Smooth muscle cell (in vitro differentiated cells): ENCODE results near the gene MAN2C1. TPM values are rescaled to one million over a fixed set of nuclear protein-coding genes. Genes with fewer than 3 reads are reported as not detected.

Experiments
- DNase-seq: peaks from one replicate; lab custom pipeline; 2025; ENCODE audit not compliant: unreplicated experiment; lab: John Stamatoyannopoulos, UW
- H2AFZ ChIP-seq: fragments of 200-600 bp; sonication (generic); 2 replicates; pipeline ENCODE4 v1.6.0; 2016; ENCODE audit warnings: antibody characterized with exemption, low read depth, mild to moderate bottlenecking
- H3F3A ChIP-seq: fragments of 200-600 bp; sonication (generic); 2 replicates; pipeline ENCODE4 v1.6.0; 2017; ENCODE audit warnings: antibody characterized with exemption, low read depth
- H3K27ac ChIP-seq: fragments of 200-600 bp; sonication (generic); 2 replicates; pipeline ENCODE4 v1.5.1; 2016; ENCODE audit warnings: low read depth, mild to moderate bottlenecking
- H3K27me3 ChIP-seq: fragments of 200-600 bp; sonication (generic); 2 replicates; pipeline ENCODE4 v1.6.1; 2016; ENCODE audit warnings: low read depth, mild to moderate bottlenecking
- H3K36me3 ChIP-seq: fragments of 200-600 bp; sonication (generic); 2 replicates; pipeline ENCODE4 v1.5.1; 2016; ENCODE audit warnings: low read depth
- H3K4me1 ChIP-seq: fragments of 200-600 bp; sonication (generic); 2 replicates; pipeline ENCODE4 v1.5.1; 2016; ENCODE audit warnings: low read depth
- H3K4me2 ChIP-seq: fragments of 200-600 bp; sonication (generic); 2 replicates; pipeline ENCODE4 v1.6.0; 2016; ENCODE audit warnings: mild to moderate bottlenecking
- H3K4me3 ChIP-seq: fragments of 200-600 bp; sonication (generic); 2 replicates; pipeline ENCODE4 v1.5.1; 2016; ENCODE audit warnings: mild to moderate bottlenecking
- H3K79me2 ChIP-seq: fragments of 200-600 bp; sonication (generic); 2 replicates; pipeline ENCODE4 v1.6.0; 2016; ENCODE audit warnings: low read depth, mild to moderate bottlenecking
- H3K9ac ChIP-seq: fragments of 200-600 bp; sonication (generic); 2 replicates; pipeline ENCODE4 v1.6.0; 2016; ENCODE audit warnings: low read depth
- H3K9me3 ChIP-seq: fragments of 200-600 bp; sonication (generic); replicated peaks from 2 replicates; pipeline ENCODE4 v1.5.1; 2016; ENCODE audit warnings: low read depth
- H4K20me1 ChIP-seq: fragments of 200-600 bp; sonication (generic); 2 replicates; pipeline ENCODE4 v1.6.0; 2016; ENCODE audit warnings: low read depth
- WGBS: methylation state at CpG from one replicate; pipeline ENCODE4 v1.1.7; 2016; ENCODE audit warnings: low lambda C conversion rate; 5-methylcytosine and 5-hydroxymethylcytosine counted together
- polyA plus RNA-seq: library from polyadenylated mRNA; unstranded; fragments of >200 nt; fragmentation: Nextera tagmentation; extraction: Ambion mirVana; gene quantifications from 2 replicates; pipeline ENCODE4 v1.2.1, GENCODE V29; 2016
- total RNA-seq: library from RNA; depleted of rRNA; stranded (reverse); fragments of >200 nt; gene quantifications from 2 replicates; pipeline ENCODE4 v1.2.3, GENCODE V29; 2014
- TF ChIP-seq, protein P1 (sequence below): fragments of 200-600 bp; sonication (generic); IDR thresholded peaks from 2 replicates; pipeline ENCODE4 v1.5.1; 2017; ENCODE audit warnings: borderline replicate concordance, mild to moderate bottlenecking, antibody characterized with exemption; ENCODE audit not compliant: insufficient read depth, poor library complexity, severe bottlenecking

The MAN2C1 gene
- total and polyA plus RNA-seq, 2 experiments from 2014 or later: 64.5 to 70.7 TPM

DNA sequence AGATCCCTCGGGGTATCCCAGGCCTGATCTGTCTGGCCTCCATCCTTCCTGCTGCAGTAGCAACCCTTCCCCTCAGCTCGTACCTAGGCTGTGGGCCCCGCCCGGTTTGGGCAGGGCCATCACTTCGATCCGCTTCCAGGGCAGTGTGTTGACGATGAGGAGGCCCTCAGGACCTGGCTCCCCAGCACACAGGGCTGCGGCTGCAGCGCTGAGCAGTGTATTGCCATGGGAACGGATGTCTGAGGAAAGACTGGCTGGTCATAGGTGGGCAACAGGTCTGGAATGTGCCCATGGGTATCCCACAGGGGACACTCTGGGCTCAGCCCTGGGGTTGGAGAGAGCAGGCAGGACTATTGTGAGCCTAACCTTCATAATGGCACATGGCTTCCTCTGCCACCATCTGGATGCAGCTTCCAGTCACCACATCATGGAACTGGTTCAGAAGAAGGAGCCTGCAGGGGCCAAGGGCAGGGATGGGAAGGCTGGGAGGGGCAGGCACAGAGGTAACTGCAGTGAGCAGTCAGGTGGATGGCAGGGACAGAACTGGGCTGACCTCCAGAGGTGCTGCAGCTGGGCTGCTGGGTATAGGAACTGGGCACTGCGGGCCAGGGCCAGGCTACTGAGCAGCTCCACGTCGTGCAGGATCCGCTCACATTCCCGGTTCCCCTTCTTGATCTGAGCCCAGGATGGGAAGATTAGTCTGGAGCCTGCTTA is 8.7 kb downstream of the MAN2C1 start:
- no peaks in the 10 kb centered on the region for H3K36me3 ChIP-seq
- H3K4me3 ChIP-seq: no peak overlapping the region
- no peaks in the 10 kb centered on the region for H4K20me1 ChIP-seq
- H3K4me1 ChIP-seq: no peaks in the 10 kb centered on the region
- H3F3A ChIP-seq: no peaks in the 10 kb centered on the region
- H2AFZ ChIP-seq: no peak overlapping the region
- H3K27me3 ChIP-seq: no peaks in the 10 kb centered on the region
- H3K9ac ChIP-seq: no peak overlapping the region
- no peak overlapping the region for H3K4me2 ChIP-seq
- no peak overlapping the region for H3K27ac ChIP-seq
- H3K9me3 ChIP-seq: no peaks in the 10 kb centered on the region
- 97% methylated on average over 15 of the region's 15 CpGs for WGBS
- TF ChIP-seq, protein P1, sequence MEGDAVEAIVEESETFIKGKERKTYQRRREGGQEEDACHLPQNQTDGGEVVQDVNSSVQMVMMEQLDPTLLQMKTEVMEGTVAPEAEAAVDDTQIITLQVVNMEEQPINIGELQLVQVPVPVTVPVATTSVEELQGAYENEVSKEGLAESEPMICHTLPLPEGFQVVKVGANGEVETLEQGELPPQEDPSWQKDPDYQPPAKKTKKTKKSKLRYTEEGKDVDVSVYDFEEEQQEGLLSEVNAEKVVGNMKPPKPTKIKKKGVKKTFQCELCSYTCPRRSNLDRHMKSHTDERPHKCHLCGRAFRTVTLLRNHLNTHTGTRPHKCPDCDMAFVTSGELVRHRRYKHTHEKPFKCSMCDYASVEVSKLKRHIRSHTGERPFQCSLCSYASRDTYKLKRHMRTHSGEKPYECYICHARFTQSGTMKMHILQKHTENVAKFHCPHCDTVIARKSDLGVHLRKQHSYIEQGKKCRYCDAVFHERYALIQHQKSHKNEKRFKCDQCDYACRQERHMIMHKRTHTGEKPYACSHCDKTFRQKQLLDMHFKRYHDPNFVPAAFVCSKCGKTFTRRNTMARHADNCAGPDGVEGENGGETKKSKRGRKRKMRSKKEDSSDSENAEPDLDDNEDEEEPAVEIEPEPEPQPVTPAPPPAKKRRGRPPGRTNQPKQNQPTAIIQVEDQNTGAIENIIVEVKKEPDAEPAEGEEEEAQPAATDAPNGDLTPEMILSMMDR: no peak
- no peak for DNase-seq
- H3K79me2 ChIP-seq: no peaks in the 10 kb centered on the region

GRCh38 chr15:75358771-75359536 is 9.5 kb downstream of the MAN2C1 start:
- 97% methylated on average over 9 of the region's 10 CpGs for WGBS
- H3K9ac ChIP-seq: no peak overlapping the region
- no peaks in the 10 kb centered on the region for H3K4me1 ChIP-seq
- no peak overlapping the region for H2AFZ ChIP-seq
- H3K27me3 ChIP-seq: no peaks in the 10 kb centered on the region
- no peaks in the 10 kb centered on the region for H3K79me2 ChIP-seq
- no peak overlapping the region for H3K27ac ChIP-seq
- TF ChIP-seq, protein P1: no peak
- no peaks in the 10 kb centered on the region for H4K20me1 ChIP-seq
- H3F3A ChIP-seq: no peaks in the 10 kb centered on the region
- H3K4me3 ChIP-seq: no peak overlapping the region
- no peak overlapping the region for H3K4me2 ChIP-seq
- DNase-seq: no peak
- H3K36me3 ChIP-seq: no peaks in the 10 kb centered on the region
- no peaks in the 10 kb centered on the region for H3K9me3 ChIP-seq

DNA sequence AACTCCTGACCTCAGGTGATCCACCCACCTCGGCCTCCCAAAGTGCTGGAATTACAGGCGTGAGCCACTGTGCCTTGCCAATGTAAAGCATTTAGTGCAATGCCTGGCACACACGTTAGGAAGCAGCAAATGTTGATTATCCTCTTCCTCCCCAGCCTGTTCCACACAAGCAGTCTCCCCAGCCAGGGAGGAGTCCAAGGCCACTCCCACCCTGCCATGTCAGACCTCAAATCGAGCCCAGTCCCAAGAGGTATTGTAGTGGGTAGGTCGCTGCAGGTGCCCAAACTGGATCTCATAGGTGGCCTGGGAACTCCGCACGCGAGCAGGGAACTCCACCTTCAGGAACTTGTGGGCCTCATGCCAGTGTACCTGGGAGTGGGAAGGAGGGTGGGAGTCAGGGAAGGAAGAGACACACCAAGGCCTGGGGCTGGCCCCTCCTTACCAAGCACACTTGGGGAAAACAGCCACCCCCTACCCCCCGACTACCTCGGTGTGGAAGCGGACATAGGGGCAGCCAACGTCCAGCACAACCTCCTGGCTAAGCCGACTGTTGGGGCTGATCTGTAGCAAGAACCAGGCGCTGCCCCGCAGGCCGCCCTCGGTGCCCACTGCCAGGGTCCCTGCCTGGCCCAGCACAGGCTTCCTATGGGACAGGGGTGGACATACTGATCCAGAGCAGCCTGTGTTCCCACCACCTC is 10.3 kb downstream of the MAN2C1 start:
- no peak for DNase-seq
- Histone ChIP-seq H3F3A (no peaks in the 10 kb centered on the region), H3K36me3 (no peaks in the 10 kb centered on the region), H3K79me2 (no peaks in the 10 kb centered on the region), H3K9me3 (no peaks in the 10 kb centered on the region), H3K27ac (no peak overlapping the region), H4K20me1 (no peaks in the 10 kb centered on the region), H3K27me3 (no peaks in the 10 kb centered on the region), H3K4me3 (no peak overlapping the region), H3K4me1 (no peaks in the 10 kb centered on the region), H3K9ac (no peak overlapping the region), H3K4me2 (no peak overlapping the region), H2AFZ (no peak overlapping the region)
- 97% methylated on average over 17 of the region's 17 CpGs for WGBS
- TF ChIP-seq, protein P1: no peak
